D341Med (cell line): ENCODE measurements around the gene TESMIN.

Experiments used
- DNase-seq: peaks from one replicate; pipeline ENCODE4 v3.0.0; 2012; ENCODE audit warnings: low spot score

The TESMIN gene

DNA sequence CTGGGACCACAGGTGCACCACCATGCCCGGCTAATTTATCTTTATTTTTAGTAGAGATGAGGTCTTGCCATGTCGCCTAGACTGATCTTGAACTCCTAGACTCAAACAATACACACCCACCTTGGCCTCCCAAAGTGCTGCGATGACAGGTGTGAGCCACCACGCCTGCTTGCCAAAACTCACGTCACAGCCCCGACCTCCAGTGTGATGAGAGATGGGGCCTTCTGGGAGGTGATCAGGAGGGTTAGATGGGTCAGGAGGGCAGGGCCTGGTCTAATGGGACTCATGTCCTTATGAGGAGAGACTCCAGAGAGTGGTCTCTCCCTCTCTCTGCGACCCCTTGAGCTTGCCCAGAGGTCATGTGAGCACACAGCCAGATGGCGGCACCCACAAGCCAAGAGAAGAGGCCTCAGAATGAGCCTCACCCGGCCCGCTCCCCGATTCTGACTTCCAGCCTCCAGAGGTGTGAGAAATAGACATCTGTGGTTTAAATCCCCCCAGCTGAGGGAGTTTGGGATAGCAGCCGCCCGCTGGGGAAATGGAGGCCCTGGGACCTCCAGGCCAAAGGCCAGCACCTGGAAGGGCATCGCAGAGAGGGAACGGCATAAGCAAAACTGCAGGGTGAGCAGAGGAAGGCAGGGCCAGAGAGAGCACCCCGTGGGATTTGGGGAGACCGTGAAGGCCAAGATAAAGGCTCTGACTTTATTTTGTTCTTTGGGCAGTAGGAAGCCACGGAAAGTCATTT is 91.1 kb downstream of the TESMIN start:
- no peak for DNase-seq

DNA sequence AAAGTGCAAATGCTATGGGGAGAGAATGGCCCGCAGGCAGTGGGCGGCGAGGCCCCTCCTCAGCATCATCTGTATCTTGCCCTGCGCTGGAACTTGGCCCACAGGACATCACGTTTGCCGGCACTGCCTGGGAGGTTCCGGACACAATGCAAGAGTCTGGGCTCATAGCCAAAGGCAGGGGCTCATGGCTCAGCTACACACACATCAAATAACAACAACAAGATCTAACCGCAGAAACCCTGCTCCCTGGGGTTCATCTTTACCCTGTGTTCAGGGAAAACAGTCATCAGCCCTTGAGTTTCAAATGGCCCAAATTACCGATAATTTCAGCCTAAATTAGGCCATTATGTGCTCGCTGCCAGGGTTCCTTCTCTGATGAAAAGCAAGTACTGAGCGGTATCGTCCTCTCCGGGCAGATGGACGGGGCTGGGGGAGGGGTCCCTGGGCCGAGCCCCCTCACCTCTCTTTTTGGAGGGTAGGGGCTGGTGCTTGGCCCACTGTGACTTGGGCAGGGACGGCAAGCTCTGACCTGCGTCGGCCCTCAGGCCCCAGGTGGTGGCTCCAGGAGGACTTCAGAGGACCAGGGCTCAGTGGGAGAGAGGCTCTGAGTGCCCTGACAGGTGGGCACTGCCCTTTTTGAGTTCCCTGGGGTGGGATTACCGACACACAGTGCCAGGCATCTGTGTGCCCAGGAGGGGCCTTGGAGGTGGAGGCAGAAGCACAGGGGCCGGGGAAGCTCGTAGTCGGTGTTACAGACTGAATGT is 92.0 kb downstream of the TESMIN start:
- DNase-seq: no peak

- no peak for DNase-seq
These were observed 92.7 kb downstream of the TESMIN start for GRCh38 chr11:68658661-68659060.

- no peak for DNase-seq
These were observed 93.2 kb downstream of the TESMIN start for GRCh38 chr11:68658097-68658496.
